Hematopoietic multipotent progenitor cell treated with erythropoietin and hydrocortisone succinate and interleukin-3 and kit ligand, for 6 days (in vitro differentiated cells): Measurements from ENCODE around the gene ANKRD44.
A peak's percentile ranks its signal among the peaks of the same experiment; 100 is the strongest.

ENCODE experiments used
- DNase-seq: peaks from one replicate; pipeline ENCODE4 v3.0.0-alpha.2; 2015

Gene ANKRD44

DNA sequence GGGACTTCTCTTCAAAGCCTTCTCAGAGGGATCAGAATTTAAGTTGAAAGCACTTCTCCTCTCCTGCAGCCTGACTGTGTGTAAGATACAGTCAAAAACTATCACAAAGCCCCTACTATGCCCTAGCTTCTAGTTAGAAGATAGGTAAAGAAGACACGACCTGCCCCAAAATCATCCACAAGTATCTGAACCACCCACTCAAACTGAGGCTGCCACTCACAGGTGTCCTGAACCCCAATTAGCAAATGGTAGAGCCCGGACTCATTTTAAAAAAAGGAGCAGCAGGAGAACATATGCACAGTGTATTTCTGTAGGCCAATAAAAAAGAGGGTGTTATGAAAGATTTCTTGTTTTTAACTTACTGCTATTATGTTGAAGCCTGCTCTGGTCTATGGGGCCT lies 74.4 kb downstream of the ANKRD44 start:
- no peak for DNase-seq

DNA sequence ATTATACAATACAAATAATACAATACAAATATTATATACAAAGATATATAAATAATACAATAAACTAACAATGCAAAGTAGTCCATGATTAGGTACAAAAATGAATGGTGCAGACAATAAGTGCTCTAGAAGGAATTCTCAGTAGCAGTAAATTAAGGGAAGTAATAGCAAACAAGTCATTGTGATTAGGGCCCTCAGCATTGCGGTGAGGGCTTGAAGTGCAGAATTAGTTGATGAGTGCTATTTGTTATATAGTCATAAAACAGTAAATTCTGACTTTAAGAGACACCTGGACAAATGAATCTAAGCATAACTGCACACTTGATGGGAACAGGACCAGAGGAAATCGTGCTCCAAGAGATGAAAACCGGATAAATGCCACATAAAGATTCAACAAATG lies 74.9 kb downstream of the ANKRD44 start:
- no peak for DNase-seq

DNA sequence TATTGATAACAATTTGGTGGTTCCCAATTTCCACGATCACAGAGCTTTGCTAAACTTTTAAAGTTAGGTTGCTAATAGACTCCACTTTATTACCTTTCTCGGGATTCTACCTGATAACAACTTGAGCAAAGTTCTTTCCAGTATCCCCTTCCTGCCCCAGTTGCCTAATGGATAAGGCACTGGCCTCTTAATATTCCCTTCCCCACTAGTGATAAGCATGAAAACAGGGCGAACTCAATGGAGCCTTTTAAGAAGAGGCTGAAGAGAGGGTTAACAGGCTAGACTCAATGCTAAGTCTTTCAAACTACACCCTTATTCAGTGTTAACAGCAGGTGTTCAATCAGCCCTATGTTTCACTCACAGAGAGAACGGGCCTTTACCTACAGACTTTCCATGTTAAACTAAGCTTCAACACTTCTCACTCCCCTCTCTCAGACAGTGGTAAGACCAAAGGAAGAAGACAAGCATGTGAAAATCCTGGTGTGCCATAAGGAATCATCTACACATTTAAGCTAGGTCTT lies 75.8 kb downstream of the ANKRD44 start:
- no peak for DNase-seq

DNA sequence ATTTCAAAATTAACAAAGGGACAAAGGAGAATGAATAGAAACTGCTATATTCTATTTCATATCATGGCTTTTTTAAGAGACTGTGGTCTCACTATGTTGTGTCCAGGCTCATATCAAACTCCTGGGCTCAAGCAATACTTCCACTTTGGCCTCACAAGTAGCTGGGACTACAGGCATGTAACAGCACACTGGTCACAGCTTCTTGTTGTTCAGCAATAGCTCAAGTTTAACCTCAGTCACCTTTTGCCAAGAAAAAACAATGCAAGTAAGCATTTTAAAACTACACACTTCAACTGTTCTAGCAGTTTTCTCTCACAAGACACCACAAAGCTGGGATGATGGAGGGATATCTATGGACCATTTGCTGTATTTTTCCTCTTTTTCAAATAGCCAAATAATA lies 77.1 kb downstream of the ANKRD44 start:
- no peak for DNase-seq

DNA sequence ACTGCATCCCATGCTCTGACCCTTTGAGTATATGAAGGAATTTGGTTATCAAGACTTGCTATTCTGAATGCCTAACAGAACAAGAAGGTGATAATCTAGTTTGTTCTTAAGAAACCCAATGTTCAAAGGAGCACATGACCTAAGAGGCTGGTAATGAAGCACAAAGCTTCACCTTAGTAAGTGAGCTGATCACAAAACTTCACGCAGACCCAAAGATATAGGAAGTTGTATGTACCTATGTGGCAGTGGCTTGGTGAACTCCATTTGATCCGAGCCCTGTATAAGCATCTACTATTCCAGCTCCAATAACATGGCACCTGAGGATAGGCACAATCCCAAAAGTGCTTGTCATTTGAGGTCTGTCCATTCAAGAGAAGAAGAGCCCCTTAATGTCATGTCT lies 78.6 kb downstream of the ANKRD44 start:
- DNase-seq, result no peak

DNA sequence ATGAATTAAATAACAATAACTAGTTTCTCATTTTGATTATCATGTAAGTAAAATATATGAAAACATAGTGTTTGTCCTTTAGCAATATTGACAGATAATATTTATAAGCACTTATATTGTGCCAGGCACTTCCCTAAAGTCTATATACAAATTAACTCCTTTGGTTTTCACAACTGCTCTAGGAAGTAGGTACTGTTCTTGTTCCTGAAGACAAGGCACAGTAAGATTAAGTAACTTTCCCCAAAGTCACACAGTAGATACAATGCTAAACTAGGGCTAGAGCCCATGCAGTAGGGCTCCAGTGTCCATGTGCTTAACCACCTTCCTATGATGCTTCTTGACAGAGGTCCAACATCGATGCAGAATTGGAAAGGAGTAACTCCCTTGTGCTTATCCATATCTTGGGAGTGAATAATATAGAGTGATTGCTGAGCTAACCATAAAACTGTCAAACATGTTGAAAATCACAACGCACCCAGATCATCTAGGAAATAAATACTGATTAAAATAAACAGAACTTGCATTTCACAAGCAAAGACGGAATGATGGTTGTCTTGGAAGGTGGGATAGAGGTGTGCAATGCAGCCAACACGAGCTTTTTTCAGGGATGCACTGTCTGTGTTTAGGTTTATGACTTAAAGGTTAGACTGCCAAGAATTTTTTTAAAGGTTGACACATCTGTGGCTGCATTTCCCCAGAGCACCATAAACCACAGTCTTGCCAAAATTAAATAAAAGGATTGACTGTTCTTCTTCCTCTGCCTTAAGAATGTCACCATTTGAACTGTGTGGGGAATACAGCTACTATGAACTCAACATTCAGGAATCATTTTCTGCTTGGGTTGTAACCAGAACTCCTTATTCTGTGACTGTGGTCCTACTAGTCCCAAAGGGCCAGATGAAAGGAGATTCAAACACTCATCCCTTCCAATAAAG lies 80.8 kb downstream of the ANKRD44 start:
- DNase-seq, result no peak

DNA sequence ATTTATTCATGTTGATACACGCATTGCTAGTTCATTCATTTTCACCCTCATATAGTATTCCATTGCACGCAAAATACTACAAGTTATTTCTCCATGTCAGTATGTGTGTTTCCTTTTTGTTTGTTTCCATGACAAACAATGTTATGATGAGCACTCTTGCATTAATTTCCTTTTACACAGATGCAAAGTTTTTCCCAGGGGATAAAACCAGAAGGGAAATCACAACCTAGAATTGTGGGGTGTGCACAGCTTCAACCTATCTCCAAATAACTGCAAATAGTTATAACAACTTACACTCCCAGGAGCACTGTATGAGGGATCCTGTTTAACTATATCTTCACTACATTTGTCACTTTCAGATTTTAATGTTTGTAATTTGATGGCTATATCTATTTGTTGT lies 87.1 kb downstream of the ANKRD44 start:
- no peak for DNase-seq

DNA sequence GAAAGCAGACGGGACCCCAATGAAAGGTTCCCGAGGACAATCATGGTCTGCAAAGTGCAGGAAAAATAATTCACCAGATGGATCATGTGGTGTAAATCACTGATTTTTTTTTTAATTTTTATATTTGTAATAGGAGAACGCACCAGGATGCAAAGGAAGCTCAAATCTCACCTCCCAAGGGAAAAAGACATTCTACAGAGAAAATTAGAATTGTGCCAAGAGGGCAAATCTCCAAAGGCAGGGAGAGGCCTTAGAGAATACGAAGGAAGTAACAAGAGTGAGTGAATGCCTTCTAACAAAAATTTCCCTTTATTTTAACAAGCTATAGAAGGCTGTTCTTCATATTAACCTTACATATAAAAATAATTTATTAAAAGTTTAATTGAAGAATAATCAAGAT lies 90.9 kb downstream of the ANKRD44 start:
- DNase-seq, result no peak

DNA sequence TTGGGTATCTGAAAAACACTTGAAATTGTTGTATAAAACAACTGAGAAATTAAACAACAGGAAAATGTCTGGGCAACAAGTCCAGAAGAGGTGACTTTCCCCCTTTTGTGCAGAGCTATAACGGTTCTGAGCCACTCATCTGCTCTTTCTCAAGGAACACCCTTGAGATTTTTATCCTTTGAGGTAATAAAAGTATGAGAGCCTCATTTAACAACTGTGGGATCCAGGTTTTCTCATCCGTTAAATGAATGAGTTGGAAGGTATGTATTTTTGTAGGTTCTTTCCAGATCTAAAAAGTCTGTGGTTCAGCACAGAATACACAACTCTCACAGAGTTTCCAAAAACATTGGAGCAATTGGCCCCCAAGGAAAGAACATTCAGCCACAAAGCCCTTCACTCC lies 93.0 kb downstream of the ANKRD44 start:
- DNase-seq, result no peak

DNA sequence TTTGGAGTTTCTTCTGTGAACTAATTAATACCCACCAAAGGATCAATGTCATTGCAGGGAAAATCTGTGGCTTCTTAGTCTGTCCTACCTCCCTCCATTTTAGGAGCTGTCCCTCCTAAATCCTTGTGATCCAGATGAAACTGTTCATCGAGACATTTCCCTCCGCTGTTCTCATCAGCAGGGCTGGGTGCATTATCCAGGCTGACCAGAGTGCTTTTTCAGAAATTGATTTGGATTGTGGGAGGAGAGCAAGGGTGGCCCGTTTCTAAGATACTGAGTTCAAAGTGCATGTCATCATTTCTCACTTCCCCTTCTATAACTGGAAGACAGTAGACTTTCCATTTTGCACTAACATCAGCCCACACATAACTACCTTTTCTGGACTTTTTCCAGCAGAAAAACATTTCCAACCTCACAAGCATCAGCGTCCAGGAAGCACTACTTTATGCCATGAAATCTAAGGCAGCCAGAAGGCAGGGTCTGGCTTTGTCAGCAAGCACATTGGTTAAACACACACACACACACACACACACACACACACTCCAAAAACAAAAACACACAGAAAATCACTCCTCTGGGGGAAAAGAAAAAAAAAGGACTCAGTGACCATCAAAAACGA lies 94.1 kb downstream of the ANKRD44 start:
- no peak for DNase-seq

DNA sequence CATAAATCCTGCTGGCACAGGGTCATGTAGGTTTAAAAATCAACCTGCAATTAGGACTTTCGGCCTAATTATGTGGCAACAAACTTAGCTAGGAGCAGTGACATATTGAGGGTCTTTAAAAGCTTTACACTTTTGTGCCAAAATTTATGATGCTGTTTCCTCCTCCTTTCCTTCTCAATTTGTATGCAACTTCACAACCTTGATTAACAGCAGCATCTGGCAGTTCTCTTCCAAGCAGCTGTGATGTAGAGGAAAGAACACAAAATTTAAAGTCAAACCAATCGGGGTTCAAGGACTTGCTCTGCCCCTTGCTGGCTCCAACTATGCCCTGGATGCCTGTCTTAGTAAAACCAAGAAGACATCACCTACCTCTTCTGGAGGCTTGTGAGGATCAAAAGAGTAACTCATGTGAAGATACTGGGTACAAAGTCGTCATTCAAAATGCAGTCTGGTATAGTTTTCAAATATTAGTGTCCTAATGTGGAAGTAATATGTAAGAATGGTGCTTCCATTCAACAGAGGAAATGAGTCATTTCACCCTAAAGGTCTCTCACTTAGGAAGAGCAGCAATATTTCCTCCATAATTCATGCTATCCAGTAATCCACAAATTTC lies 94.7 kb downstream of the ANKRD44 start:
- no peak for DNase-seq

DNA sequence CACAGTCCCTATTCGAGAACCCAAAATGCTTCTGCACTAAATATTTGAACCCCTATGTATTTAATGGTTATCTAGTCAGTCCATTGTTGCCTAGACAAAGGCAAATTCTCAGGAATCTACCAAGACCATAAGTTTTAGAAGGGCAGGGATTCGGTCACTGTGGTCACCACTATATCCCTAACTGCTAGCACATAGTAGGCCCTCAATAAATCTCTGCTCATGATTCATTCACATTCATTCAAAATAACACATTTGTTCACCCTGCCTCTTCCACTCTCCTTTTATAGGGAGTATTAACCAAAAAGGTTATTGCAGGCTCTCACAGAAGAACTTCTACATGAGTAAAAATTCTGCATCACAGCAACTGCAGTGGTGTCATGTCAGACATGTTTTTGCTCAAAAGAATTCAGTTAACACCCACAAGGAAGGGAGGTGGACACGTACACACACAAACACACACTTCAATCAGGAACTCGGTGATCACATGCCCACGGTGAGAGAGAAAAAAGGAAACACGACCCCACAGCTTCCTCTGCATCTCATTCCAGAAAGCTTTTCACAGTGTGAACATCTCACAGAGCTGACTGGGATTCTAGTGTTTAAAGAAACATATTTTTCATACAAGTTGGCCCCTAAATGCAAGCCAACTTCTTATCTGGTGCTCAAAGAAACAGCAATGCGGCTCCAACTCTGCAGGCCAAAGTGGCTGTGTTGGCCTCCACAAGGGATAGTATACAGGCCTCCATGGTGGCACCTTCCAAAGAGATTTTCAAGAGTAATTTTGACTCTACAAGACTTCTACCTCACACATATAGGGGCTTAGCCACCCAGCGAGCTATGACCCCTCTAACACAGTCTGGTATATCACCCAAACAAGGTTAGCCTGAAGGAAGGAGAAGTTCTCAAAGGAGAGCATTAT lies 98.0 kb downstream of the ANKRD44 start:
- peak; percentile 31 for DNase-seq

DNA sequence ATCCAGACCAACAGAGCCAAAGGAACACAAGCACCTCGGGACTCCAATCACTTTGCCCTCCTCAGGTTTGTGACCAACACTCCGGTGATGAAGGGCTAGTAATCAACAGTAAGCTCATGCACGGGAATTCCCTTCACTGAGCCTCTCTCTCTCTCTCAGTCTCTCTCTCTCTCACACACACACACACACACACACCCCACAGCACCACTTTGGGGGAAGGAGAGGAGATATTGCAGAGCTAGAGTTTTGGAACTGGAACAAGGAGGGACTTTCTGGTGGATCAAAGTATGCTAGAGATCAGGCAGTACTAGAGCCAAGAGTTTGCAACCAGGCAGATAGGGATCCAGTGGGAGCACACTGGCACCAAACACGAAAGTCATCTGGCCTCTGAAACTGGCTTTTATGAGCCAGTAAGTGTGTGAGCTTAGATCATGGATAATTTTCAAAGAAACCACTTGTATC lies 98.7 kb downstream of the ANKRD44 start:
- DNase-seq, result no peak

DNA sequence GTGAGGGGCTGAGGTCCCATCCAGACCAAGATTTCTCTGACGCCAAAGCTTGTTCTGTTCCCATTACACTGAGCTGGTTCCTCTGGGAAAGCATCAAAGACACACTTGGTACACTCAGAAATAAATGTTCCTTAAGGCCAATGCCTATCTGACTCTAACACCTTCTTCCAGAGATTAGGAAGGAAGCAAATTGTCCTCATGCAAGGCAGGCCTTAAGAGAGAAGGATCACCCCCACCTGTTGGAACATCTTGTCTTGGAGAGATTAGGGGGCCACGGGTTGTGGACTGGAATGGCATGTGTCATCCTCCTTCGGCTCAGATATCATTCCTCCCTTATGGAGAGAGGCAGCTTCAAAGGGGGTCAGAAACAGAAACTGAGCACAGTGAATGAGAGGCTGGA lies 100.2 kb downstream of the ANKRD44 start:
- peak; percentile 34 for DNase-seq

DNA sequence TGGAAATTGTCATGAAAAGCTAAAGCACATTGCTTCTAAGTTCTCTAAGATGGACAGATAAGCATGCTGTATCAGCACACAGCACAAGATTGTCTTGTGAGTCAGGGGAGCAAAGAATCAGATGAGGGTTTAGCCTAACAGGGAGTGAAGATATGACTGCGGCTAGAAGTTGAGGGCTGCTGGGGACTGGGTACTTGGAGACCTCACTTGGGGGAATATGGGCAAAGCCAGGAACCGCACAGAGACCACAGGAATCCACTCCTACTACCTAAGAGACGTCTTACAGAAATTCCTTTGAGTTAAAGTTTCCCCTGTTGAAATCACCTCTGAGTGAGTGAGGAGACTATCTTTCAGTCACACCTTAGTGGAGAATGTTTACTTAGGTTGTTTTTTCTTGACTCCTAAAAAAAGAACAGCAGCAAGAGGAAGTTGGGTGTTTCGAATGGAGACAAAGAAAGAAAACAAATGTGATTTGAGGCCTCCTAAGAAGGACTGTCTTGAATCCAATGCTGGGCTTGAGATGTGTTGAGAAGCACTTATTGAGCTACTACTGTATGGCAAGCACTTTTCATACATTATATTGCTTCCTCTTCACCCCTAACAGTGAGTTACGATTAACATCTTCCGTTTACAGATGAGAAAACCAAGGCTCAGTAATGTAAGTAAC lies 100.7 kb downstream of the ANKRD44 start:
- peak; percentile 69 for DNase-seq

DNA sequence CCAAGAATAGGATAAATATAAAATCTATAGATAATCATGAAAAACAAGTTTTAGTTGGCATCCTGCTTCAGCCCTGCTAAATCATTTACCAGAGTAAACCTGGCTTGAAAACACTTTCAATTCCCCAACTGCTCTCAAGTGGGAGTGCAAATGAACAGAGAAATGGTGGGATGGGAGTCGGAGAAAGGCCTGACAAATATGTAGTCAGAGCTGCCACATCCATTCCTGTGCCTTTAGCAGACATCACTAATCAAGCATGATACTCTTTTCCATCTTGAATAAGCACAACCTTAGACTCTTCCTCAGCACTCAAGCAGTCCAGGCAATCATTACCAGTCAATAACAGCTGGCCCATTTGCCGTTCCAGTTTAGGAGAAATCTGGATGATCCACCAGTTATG lies 101.3 kb downstream of the ANKRD44 start:
- DNase-seq, result peak; percentile 15

DNA sequence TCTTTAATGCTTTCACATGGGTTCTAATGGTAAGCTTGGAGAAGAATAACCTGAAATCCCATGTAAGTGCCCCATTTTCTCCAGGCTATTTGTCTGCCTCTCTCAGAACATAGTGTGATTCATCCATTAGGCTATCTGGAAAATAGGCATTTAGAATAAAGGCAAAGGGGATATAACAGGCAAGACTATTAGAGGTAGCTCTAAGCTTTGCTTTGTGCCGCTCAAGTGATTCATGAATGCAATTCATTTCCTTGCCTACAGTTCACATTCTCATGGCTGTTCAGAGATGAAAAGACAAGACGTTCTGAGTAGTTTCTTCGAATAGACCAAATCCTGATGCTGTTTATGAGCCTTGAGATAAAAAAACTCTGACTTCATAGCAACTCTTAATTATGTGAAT lies 101.7 kb downstream of the ANKRD44 start:
- DNase-seq, result no peak

DNA sequence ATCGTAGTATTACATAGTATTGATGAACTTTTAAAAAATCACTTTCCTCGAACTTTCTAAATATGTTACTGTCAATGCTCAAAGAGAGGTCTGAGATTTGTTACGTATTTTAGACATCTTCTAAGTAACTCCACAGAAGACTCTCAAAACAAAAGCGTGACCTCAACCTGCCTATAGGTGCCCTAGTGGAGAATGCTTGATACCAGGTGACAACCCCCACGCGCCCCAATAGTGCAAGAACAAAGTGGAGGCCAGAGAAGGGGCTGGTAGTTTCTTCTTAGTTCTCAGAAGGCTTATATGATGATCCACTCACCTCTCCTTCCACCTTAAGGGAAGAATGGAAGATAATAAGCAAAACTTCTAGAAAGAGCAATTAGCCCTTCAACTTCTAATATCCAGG lies 102.6 kb downstream of the ANKRD44 start:
- DNase-seq, result no peak

DNA sequence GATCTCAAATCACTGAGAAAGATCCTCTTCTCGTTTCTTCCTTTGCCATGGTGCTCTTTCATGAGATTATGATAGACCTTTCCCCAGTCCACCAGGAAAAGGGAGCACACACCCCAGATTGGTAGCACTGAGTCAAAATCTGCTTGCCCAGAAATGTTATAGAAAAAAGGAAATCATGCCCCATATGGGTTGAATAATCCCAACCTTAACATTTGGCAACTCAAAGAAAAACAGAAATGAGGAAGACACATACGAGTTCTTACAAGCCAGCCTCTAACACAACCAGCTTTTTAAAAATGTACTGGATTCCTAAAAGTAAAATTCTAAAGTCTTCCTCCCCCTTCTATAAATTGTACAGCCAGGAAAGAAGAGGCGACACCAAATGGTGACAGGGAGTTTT lies 103.0 kb downstream of the ANKRD44 start:
- no peak for DNase-seq

DNA sequence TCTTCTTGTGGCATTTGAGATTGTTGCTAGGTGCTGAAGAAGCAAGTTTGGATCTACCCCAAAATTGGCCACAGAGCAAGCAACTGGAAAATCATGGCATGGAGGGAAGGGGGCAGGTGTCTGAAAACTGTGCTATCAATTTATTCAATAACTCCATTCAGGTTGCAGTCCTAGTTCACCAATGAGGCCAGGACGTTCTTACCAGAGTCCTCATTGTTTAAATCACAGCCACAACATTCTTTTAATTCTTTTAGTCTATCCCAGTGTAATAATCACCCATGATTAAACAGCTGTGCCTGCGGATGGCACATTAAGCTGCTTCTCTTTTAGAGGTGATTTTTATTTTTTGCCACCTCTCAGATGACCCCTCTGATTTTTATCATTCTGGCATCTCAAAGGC lies 103.5 kb downstream of the ANKRD44 start:
- DNase-seq, result no peak

DNA sequence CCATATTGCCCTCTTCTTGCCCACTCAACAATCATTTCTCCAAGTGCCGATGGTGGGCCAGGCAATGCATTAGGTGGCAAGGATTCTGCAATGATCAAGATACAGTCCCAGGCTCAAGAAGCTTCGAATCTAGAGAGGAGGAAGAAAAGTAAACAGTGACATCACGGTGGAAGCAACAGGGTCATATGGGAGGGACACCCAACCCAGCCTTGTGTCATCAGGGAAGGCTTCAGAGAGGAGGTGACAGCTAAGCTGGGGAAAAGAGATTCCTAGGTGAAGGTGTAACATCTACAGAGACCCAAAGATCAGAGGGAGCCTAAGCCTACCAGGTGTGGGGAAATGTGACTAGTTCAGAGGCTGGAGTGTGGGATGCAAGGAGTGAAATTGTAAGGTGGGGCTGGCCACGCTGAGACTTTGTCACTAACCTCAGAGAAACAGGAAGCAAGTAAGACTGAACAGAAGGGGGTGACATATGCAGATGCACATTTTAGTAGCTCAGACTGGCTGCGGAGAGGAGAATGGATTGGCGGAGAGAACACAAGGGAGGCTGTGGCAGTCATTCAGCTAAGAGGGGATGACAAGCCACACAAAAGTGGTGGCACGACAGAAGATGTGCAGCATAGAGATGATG lies 104.9 kb downstream of the ANKRD44 start:
- DNase-seq, result peak; percentile 32
